ENCODE data around the gene MAL. TPM values are rescaled to one million over a fixed set of nuclear protein-coding genes. Genes with fewer than 3 reads are reported as not detected.
A peak's percentile ranks its signal among the peaks of the same experiment; 100 is the strongest.

Gene MAL
- total RNA-seq, 1 donor from 2014 or later, result 504 TPM

DNA sequence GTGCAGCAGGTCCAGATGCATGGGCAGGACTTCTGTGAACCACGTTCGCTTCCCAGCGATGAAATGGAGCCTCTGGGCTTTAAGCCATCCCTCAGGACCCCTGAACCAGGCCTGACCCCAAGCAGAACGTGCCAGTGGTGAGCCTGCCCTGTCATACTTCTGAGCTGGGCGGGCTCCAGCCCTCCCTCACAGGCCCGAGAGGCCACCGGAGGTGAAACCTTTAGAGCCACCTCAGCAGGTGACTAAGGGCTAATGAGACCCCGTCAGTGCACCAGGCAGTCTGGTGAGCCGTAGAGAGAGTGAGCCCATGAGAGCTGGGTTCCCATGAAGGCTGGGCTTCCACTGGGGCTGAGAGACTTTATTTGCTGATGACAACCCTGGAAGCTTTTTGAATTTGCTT, 8.9 kb upstream of the MAL start:
- no peak for DNase-seq (ENCODE audit: low read depth)

DNA sequence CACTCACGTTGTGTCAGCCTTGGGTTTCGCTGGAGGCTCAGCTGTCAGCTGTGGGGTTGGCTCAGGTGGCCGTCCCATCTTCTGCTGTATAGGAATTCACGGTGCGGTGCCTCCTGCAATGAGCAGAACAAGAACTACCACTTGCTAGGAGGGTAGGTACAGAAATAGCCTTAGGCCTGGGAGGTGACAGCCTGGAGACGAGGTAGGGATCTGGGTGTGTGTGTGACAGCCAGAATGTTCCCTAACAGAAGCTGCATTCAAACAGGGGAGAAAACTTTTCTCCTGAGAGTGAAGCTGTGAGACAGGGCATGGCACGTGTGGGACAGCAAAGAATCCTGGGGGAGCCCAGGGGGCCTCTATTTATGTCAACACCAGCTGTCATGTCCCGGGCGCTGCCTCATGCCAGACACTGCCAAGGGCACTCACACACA, 8.4 kb upstream of the MAL start:
- DNase-seq (ENCODE audit: low read depth), result no peak

DNA sequence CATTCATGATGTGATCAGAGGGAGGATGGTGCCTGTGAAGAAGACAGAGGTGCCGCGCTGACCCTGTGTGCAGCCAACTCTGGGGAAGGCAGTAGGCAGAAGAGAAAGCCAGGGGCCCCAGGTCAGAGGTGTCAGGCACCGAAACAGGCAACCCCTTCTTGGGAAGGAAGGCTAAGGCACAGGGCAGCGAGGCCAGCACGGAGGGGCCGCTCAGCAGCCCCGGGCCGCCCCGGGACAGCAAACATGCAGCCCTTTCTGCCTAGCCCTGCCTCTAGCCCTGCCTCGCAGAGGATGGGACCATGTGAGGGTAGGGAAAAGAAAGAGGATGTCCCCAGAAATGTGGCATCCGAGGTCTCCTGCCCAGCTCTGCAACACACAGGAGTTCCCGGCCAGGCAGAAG, 7.7 kb upstream of the MAL start:
- no peak for DNase-seq (ENCODE audit: low read depth)

DNA sequence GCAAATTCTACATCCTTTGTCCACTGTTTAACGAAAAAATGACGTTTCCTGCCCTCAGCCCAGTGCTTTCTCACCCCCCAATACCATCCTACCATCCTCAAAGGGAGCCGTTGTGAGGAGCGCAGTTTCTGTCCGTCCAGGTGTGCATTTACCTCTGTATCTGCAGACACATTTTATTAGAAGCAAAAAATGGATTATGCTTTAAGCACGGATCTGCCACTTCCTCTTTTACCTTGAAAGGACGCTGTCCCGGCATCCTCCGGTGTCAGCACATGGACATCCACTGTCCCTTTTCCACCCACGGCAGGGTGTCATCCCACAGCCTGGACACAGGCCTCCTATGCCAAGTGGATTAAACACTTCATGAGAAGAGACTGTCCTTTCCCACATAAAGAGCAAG, 7.2 kb upstream of the MAL start:
- no peak for DNase-seq (ENCODE audit: low read depth)

DNA sequence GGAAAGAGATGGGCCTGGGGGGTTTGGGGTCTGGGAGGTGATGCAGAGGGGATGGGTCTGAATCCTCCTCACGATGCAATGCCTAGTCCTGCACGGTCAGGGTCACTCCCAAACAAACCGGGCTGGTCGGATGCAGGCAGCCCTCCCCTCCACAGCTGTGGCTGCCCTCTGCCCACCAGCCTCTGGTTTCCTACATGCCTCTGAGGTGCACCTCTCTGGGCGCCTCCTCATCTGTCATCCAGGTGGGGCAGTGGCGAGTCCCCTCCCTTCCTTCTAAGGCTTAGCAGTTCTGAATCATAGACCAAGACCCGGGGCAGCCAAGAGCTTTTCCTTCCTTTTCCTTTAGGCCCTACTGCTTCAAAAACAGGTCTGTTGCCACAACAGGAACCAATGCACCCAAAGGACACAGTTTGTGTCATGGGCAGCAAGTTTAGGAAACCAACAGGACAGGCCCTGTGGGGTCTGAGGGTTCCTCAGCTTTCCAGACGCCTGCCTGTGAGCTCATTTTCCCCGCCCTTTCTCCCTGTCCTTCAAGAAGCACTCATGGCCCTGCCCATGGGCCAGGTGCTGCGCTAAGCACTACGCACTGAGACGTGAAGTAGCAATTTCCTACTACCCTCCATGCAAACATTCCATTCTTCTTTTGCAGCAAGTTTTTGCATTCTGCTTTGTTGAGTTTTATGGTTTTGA, 6.5 kb upstream of the MAL start:
- peak; percentile 56 for DNase-seq (ENCODE audit: low read depth)

DNA sequence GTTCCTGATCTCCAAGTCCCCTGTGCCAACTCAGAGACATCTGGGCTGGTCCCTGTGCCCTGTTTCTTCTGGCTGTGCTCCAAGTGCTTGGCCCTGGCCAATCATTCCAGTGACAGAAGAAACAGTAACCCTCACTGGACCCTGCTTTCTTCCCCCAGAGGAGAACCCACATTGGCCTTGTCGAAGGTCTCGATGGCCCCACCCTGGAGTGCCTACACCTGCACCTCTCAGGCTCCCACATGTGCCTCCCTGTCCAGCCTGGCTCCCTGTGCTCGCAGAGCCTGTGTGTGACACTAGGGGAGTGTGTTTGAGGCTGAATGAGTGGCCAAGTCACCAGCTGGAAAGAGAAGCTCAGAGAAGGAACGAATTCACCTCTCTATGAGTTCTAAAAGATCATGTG, 5.9 kb upstream of the MAL start:
- DNase-seq (ENCODE audit: low read depth), result no peak

DNA sequence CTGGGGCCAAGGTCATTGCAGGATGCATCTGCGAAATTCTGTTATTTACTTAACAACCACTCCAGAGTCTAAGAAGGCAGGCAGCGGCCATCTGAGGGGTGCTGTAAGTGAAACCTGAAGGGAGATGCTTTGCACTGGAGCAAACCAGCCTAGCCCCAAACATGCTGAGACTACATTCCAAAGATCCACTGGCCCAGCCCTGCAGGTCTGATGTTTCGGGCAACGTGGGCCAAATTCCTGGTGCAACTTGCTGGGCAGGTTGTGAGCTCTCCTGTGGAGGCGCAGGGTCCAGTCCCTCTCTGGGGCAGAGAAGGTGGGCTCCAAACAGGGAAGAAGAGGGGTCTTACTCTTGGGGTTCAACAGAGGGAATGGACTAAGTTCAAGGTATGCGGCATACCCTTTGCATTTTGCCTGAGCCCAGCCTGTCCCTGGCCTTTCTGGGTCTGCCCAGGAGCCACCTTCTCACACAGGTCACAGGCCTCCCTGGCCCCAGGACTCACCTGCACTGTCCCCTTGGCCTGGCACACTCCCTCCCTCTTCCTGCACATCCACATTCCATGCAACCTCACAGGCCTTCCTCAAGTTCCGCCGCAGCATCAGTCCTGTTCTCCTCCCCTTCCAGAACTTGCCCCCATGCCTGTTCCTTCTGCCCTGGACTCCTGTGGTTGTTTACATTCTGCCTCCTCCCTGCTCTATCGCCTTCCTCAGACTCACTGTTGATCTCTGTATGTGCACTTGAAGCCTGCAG, 5.1 kb upstream of the MAL start:
- DNase-seq (ENCODE audit: low read depth), result no peak

DNA sequence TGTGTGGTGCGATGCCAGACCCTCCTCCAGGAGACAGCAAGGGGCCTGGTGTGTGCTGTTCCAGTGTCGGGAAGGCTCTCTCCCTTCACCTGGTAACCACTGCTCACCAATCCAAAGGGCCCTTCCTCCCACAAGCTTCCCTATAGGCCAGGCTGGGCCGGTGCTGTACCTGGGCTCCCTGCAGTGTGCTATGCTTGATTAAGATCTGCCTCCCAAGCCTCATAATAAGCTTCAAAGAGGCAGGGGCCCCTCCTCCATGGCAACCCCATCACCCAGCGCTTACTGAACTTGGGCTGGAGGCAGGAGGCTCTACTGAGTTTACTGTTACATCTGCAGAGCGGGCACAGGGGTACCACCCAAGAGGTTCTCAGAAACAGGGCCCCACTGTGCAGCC, 4.5 kb upstream of the MAL start:
- DNase-seq (ENCODE audit: low read depth), result no peak

DNA sequence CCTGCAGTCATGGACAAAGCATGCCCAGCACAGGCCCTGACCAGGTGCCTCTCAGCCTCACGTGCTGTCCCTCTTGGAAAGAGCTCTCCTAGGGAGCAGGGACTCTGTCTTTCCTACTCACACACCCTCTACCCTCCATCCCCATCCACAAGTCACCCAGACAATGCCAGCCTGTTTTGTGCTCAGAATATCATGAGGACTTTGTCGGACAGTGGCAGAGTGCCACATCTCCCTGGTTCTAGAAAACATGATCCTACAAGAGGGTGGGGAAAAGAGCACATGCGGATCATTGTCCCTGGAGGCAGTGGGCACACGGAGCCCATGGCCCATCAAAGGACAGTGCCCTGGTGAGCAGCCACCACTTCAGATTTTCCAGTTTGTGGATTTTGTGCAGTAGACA, 3.7 kb upstream of the MAL start:
- no peak for DNase-seq (ENCODE audit: low read depth)

DNA sequence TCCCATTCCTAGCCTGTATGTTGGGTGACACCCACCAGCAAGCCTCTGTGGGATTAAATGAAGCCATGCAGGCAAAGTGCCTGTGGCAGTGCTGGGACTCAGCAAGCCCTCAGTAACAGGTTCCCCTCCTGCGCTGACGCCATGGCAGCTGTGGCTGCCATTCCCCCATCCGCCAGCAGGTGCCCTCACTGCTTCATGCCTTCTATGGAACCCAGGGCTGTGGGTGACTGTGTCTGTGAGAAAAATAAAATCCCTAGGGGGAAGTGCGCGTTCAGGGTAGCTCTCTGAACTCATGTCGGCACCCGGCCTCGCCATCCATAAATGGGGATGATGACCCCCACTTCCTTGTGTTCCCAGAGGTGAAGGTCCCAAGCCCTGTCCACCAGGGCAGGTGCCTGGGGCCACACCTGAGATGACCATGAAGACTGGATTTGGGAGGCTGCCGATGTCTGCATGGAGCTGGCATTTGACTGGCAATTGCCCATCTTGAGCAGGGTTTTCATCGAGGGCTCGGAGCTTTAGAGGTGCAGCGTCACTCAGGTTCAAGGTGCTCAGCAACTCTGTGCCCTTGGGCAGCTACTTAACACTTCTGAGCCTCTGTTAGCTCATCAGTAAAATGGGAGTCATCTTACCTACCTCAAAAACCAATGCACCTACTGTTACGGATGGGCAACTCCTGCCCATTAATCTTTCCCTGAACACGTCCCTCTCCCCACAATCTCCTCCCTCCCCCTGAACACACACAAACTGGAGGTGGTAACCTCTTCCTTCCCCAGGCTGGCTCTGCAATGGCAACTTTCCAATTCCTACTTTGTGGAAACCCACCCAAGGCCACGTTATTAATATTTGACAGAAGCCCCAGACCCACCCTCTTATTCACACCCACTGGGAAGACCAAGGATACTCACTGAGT, 2.9 kb upstream of the MAL start:
- peak; percentile 56 for DNase-seq (ENCODE audit: low read depth)

DNA sequence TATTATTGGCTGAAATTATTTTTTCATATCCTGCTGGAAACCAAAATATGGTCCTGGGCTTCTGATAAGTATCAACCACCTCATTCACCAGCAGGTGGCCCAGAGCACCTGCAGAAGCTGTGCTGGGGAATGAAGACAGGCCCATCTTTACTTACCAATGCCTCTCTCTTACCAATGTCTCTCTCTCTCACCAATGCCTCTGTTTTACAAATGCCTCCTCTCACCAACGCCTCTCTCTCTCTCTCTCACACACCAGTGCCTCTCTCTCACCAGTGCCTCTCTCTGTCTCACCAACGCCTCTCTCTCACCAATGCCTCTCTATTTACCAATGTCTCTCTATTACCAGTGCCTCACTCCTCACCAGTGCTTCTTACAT, 2.3 kb upstream of the MAL start:
- DNase-seq (ENCODE audit: low read depth), result peak; percentile 59

DNA sequence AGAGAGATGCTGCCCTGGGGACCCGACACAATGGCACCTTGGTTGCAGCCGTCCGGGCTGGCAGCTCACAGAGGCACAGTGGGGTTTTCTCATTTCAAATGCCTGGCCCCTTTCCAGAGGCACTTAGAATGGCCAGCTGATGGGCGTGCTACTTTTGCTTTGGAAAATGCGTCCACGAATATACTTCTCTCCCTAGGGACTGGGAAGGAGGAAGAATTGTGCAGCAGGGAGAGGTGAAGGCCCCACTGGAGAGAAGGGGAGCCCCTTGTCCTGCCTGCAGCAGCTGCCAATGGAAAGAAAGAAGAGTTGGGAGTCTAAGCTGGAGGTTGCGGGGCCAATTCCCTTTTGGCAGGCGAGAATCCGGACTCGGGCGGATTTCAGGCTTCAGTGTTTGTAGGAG, 1.1 kb upstream of the MAL start:
- DNase-seq (ENCODE audit: low read depth), result no peak

DNA sequence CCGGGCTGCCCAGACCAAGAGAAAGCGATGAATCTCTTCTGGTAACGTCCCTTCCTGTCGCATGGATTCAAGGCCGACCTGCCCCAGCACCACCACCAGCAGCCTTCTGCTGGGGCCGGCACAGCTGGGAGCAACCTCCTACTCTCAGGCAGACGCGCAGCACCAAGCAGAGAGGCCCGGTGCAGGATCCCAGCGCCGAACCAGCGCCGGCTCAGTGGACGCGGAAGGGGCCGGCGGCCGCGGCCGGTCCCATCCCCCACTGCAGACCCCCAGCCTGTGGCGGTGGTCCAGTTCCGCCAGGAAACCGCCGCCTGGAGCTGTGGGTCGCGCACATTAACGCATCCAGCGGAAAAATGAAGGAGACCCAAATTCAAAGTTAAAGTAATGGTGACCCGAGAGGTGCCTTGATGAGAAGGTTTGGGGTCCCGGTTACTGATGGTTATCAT, 525 bp upstream of the MAL start:
- DNase-seq (ENCODE audit: low read depth), result no peak

DNA sequence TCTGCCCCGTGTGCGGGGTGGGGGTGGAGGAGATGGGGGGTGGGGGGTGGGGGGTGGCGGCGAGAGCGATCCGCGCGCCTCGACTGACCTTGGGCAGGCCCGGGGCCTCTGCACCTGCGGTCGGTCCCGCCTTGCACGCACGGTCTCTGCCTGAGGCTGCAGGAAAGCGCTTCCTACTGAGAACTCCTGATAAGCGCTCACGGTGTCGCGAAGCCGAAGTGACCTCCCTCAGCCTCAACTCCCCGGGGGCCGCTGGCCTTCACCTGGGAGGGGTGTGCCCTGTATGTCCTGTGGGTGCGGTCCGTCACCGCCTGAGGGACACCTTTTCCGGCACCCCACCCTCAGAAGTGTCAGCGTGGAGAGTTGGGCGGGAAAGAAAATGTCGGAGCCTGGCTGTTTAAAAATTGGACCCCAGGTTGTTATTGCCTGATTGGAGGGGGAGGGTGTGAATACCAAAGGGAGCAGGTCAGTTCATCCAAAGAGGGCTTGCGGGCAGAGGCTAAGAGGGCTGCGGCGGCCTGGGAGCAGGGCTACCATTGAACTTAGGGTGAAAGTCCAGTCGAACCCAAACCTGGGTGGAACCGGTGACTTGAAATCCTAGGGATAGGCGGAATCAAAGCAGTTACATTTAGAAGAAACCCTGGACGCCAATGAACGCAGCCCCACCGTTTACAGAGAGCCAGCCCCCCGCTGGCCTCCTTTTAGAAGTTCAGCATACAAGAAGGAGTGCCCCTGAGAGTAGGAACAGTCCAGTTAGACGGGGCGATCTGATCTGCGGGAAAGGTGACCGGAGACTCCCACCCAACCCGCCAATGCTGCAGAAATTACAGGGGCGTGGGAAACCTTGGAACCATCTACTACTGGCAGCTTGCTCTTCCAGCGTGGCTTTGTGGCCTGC, 1.2 kb downstream of the MAL start:
- DNase-seq (ENCODE audit: low read depth), result no peak

DNA sequence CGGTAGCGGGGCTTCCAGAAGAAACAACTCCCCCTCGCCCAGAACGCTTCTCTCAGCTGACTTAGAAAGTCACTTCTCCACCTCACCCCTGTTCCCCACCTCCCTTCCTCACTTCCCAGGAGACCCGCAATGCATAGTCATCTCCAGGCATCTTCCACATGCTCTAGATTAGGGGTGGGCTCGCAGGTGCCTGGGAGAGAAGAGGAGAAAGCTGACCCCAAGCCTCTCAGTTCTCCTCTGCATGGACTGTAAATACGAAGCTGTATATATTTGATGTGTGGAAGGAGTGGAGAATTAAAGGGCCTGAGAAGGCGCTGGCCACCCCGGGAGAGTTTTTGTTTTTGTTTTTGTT, 1.8 kb downstream of the MAL start:
- DNase-seq (ENCODE audit: low read depth), result no peak

DNA sequence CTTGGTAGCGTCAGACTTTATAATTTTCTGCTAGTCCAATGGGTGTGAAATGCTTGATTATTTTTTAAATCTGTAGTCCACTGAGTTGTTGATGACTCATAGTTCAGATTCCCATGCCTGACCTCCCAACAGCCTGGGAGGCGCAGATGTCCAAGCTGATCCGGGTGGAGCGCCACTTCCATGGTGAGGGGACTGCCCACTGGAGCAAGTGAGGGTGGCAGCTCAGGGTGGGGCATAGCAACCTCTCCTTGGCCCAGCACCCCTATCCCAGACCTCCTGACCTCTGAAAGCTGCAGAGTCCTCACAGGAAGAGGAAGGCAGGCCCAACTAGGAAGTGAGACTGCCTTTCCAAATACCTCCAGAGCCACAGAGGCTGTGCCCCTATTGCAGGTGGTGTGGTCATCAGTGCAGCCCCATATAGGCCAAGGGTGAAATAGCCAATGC, 4.4 kb downstream of the MAL start:
- peak; percentile 85 for DNase-seq (ENCODE audit: low read depth)

DNA sequence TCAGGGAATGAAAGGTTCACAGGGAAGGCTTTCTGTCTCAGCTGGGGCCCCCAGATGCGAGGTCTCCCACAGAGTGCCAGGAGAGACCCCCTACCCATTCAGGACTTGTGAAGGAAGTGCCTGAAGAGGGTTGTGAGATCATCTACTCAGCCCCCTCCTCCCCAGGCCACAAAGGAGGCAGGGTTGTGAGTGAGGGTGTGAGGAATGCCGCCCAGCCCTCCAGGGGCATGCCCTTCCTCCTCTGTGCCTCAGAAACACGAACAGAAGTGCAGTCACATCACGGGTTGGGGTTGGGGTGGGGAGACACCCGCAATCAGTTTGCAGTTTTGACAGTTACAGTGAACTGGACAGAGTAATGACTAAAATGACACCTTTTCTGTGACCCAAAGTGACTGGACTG, 5.0 kb downstream of the MAL start:
- DNase-seq (ENCODE audit: low read depth), result peak; percentile 59

DNA sequence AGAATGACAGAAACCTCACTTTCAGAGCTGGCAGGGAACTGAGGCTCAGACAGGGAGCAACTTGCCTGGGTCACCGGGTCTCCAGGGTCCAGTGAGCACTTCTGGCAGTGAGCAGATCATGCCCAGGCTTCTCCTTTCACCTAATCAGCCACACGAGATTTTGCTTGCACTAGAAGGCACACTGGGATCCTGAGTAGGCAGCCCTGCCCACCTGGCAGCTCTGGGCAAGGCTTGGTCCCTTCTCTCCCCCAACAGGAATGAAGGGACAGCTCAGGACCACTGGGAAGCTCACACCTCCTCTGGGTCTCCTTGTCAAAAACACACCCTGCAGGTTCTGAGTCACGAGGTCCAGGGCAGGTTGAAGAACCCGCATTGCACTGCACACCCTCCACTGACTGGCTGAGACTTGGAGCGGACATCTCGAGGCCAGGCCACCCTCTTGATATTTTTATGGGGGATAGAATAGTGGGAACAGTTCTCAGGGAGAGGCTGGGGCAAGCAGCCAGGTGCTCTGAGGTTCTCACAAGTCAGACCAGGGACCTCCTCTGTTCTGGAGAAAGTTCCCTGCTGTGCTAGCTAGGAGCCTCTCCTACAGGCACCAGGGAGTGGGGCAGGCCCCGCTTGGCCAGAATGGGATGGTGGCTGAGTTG, 5.7 kb downstream of the MAL start:
- DNase-seq (ENCODE audit: low read depth), result no peak

DNA sequence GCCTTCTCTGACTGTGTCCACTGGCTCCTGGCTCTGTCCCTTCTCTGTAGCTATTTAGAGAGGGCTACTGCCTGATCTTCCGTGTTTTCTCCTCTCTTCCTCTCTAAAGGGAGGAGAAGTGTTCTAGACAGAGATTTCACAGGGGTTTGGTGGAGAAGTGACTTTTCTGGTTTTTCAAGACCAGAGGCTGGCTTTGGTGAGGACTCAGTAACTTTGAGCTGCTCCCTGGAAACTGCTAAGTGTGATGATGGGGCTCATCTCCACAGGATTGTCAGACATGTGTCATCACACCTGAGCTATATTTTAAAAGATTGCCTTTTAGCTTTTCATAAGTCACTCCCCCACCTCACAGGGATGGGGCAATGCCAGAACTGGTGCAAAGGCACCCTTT, 6.2 kb downstream of the MAL start:
- DNase-seq (ENCODE audit: low read depth), result no peak

DNA sequence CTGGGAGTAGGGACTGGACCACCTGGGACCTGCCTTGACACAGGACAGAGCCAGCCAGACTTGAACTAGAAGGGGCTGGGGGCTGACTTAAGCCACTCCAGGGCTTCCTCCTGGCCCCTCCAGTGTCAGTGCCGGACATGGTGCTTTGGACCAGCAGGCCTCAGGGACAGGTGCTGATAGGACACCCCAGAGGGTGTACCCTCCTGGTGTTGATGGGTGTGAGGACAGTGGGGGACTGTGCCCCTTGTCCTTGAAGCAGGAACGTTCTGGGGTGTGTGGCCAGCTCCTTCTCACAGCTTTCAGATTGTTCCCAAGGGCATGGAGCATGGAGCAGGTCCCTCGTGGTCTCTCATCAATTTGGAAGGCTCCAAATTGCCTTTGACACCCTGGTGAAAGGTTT, 6.8 kb downstream of the MAL start:
- DNase-seq (ENCODE audit: low read depth), result no peak
